ENCODE results near the gene CDK5R2.

GRCh38 chr2:219010873-219011272 lies 51.4 kb downstream of the CDK5R2 start:
- TF ChIP-seq CTCF (IDR thresholded peaks at IDR 0.05) (no peak), POLR2A (IDR thresholded peaks at IDR 0.05) (no peak)

Data from lower leg skin (tissue), 3 donors.